Erythroblast (primary cell): Measurements from ENCODE around the gene A4GALT.

Experiments used
- DNase-seq, 2 experiments: peaks; one replicate each; lab custom pipeline; 2025; lab: John Stamatoyannopoulos, UW
- GATA1 ChIP-seq: IDR thresholded peaks from 2 replicates; pipeline ENCODE4 v1.6.1; 2011; ENCODE audit warnings: low read depth, mild to moderate bottlenecking, control low read depth, low read length, moderate library complexity
- POLR2A ChIP-seq: IDR thresholded peaks from 2 replicates; pipeline ENCODE4 v1.6.1; 2011; ENCODE audit warnings: mild to moderate bottlenecking, low read length

The A4GALT gene

DNA sequence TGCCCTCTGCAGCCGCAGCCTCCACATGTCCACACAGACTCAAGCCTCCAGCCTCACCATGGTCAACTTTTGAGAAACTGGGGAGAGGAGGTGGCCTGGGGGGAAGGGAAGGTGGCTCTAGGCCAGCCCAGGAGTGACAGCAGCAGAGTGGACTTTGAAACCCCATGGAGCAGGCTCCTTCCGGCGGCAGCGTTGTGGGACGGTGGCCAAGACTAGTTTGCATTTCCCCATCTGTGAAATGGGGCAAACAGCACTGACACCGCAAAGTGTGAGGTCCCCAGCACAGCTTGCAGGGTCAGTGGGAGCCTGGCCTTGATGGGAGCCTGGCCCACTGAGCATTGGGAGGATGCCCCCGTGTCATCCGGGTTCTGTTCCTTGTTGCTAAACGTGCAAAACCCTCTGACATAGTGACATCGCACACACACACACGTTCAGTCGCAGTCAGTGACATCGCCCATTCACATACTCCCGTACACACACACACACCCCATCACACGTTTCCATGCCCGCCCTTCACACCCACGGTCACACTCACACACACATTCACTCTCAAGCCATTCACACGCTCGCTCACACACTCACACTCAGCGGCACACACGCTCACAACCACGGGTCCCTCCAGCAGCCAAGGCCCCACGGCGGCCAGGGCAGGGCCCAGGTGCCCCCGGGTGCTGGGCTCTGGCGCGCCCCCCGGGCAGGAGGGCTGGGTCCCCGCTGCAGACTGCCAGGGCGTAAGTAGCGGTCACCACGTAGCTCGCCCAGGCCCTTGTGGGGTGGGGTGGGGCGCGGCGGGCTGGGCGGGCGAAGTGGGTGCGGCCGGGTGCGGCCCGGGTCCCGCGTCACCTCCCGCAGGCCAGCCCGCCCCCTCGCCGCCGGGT, 72.1 kb downstream of the A4GALT start:
- DNase-seq: peak; percentile 87 to 91
- peak; percentile 44 for TF ChIP-seq POLR2A
- no peak for TF ChIP-seq GATA1

DNA sequence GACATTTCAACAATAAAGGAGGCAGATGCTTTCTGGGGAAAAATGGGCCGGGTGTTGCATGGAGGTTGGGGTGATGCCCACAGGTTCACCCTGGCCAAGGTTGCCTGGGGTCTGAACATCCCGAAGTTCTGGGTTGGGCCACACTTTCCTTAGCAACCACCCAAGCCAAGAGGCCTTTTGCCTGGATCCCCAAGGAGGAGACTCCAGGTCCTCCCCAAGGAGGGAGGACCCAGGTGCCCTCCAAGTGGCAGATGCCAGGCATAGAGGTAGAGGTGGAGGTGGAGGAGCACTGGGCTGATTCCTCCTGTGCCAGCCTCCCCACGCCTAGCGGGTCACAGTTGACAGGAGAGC, 72.7 kb downstream of the A4GALT start:
- no peak for DNase-seq

DNA sequence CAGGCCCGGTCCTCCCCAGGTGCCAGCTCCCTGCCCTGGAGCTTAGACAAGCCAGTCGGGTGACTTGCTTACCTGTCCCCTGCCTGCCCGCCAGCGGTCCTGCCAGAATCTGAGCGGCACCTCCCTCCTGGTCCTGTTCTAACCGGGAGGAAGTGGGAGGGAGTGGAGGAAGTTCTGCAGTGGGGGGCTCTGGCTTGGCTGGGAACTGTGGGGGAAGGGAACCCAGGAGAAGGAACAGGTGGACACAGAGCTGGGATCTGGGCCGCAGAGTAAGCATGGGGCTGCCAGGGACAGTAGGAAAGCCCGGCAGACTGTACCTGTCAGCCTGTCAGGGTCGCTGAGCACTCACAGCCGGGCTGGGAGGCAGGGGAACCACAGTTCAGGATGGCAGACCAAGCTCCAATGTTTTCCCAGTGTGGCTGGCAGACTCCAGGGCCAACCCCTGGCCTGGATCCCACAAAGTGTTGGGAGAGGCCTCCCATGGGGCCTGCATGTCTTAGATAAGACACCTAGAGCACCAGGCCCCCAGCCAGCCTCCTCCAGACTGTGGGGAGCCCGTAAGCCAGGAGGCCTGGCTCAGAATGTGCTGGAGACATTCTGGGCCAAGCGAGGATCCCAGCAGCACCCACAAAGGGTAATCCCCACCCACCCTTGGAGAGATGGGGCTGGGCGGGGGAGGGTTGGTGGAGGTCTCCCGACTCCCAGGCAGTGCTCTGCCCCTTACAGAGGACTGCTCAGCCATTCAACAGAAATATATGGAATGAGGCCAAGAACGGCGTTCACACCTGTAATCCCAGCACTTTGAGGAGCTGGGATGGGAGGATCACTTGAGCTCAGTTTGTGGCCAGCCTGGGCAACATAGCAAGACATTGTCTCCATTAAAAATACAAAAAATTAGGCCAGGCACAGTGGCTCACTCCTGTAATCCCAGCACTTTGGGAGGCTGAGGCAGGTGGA, 73.8 kb downstream of the A4GALT start:
- DNase-seq: peak; percentile 86 to 87
- TF ChIP-seq GATA1 (no peak), POLR2A (no peak)

More for the DNA sequence above, 72.7 kb downstream of the A4GALT start:
- TF ChIP-seq POLR2A: no peak
- TF ChIP-seq GATA1: no peak

DNA sequence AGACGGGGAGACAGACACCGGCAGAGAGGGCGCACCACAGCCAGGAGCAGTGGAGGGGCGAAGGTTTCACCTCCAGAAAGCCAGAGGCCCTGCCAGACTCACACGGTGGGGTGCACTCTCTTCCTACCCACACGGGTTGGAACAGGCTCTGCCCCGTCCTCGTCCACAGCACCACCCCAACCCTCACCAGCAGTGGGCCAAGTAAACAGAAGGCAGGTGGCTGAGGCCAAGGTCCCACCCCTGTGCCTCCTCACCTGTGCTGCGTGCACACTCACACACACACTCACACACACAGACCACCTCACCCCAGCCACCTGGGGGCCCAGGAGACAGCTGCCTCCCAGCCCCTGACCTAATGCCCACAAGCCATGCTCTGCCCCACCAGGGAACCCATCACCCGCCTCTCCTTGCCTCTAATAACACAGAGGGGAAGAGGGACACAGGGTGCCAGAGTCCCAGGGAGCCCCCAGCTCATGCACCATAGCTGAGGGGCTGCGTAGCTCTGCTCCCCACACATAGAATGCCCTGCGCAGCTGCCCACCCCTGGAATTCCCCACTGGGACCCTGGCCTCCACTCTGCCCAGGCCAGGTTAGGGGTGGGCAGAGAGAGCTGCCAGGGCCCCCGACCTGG, 74.6 kb downstream of the A4GALT start:
- DNase-seq: no peak
- TF ChIP-seq GATA1 (no peak), POLR2A (no peak)

DNA sequence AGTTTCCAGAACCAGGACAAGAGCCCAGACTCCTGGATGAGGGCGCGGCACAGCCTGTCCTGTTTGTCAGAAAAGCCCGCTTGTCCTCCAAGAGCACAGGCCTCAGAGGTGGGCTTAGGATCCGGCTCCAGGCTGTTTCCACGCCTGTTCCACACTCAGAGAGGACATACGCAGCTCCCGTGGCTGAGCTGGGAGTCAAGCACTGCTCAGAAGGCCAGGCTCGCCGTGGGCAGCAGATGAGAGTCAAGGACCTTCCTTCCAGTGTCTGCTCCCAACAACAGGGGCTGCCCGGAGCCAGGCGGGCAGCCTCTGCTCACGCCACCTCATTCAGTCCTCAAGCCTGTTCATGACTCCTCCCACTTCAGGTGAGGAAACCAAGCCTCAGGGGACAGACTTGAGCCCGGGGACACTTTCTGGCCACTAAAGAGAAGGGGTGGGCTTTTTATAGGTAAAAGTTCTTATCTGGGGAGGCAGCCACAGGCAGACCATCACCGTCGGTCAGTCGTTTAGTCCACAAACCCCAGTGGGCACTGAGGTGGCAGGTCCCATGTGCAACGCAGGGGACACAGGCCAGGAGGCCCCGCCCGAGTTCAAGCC, 75.2 kb downstream of the A4GALT start:
- DNase-seq: peak in 1 of 2 experiments; percentile 29
- TF ChIP-seq POLR2A (no peak), GATA1 (no peak)

DNA sequence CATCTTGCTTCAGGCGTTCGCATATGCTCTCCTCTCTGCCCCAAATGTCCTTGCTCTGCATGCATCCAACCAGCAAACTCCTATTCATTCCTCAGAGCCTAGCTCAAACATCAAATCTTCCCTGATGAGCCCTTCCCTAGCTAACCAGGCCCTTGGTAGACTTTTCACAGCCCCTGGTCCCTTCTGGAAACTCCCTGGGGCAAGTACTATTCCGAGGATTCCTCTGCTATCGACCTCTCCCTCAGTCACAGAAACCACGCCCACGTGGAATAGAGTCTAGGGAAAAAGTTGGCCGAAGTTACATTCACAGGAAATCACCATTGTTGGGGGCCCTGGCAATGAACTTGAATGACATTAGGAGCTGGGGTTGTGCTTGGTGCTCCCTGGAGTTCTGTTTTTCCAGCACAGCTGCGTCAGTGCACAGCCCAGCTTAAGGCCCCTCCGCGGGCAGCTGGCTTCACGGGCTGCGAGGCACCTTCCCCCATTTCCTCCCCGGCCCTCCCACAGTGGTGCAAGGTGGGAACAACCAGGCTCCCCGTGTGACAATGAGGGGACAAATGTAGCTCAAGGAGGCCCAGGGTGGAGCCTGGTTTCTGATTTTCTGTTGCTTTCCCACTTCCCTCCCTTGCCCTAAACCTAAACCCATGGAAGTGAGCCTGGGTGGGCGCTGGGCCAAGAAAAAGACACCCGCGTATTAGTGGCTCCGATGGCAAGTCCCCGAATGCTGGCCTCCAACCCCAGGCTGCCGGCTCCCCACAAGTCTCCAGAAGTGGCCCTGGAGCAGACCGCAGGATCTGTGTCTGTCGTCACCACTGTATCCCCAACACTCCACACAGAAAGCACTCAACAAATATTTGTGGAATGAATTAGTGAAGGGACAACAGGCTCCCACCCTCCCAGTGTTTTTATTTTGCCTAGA, 76.0 kb downstream of the A4GALT start:
- DNase-seq: peak in 1 of 2 experiments; percentile 29

DNA sequence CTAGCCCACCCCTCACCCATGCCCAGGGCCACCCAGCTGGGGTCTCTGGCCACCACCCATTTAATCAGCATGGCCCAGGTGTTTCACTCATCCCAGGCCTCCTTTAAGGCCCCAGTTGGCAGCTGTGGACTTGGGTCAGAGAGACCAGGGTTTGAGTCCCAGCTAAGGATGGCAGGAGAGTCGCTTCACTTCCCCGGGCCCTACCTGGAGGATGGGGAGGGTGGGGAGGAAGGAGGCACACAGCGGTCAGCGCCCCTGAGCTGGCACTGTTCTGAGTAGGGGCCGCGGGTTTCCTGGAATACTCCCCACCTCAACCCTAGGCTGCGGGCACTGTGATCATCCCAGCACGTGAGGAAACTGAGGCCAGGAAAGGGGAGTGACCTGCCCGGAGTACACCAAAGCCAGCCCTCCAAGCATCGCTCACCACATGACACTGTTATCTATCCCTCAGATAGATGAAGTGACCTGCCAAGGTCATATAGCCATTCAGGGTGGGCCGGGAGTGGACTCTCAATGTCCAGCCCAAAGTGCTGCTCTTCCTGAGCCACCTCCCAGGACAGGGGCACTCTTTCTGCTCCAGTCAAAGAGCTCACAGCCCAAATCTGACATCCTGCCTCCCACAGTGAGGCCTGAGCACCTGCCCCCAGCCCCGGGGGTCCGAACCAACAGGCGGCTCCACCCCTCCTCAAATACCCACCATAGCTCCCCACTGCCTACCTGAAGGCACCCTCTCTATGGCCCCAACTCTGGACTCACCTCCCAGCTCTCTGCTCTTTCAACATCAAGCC, 76.8 kb downstream of the A4GALT start:
- no peak for DNase-seq
- no peak for TF ChIP-seq GATA1
- no peak for TF ChIP-seq POLR2A

More for the DNA sequence above, 76.0 kb downstream of the A4GALT start:
- TF ChIP-seq GATA1 (no peak), POLR2A (no peak)

DNA sequence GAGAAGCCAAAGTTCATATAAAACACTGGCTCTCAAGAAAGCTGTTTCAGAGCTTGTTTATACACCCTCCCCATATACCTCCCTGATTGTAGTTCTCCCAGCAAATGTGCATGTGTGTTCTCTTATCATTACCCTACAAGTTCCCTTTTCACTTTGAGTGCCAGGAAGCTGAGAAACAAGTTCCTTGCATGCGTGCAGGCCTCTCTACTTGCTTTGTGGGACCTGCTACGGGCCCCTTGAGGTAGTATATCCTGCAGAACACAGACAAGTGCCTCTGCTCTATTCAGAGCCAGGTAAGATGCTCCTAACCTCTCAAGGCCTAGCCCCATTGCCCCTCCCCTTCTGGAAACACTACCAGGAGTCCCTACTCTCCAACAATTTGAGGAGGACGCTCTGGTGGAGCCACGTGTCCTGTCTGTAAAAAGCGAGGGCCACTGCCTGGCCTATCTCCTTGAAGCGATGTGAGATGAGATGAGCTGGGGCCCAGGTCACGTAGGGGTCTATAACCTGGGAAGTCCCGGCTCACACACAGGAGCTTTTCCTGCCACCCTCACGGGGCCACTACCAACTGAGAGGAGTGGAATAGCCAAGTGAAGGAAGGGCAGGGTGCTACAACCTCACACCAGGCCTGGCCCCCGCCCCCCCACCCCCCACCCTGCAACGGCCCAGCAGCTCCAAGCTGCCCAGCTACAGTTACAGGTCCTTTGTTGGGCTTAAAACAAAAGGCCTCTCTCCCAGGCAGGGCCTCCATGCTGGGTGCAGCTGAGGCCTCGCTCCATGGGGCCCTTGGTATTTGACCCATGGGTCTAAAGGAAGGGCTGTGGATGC, 77.7 kb downstream of the A4GALT start:
- TF ChIP-seq GATA1: no peak
- no peak for TF ChIP-seq POLR2A
- DNase-seq: peak; percentile 60 to 77
